Measurements from ENCODE around the gene ERC2.

ERC2 gene

DNA sequence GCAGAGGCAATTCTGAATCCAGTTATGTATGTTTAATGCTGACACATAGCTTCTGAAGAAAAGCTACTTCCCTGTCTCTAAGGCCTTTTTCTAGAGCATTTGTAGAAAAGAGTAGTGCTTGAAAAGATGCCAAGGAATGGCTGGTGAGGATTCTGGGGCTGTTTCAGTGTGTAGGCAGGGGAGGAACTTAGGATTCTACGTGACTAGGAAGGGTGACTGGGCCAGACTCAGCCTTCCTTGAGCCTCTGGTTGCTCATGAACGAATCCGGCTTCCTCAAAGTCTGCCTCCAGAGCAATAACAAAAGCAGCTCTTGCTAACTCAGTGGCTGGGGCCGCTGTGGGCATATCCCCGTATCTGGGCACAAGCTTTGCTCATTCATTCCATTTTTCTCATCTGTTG is 876.4 kb downstream of the ERC2 start:
- TF ChIP-seq SNAI2 (CRISPR knock-in tag; IDR thresholded peaks at IDR 0.05) (no peak), TCF4 (CRISPR knock-in tag; IDR thresholded peaks at IDR 0.05; ENCODE audit: borderline replicate concordance) (no peak), POU6F1 (CRISPR knock-in tag; IDR thresholded peaks at IDR 0.05; ENCODE audit: borderline replicate concordance, low read depth) (no peak), BACH2 (CRISPR knock-in tag; IDR thresholded peaks at IDR 0.05; ENCODE audit: borderline replicate concordance) (no peak), ARNTL (CRISPR knock-in tag; IDR thresholded peaks at IDR 0.05; ENCODE audit: borderline replicate concordance, low read depth) (no peak), TOX (CRISPR knock-in tag; IDR thresholded peaks at IDR 0.05; ENCODE audit: borderline replicate concordance) (no peak), ZC3H10 (CRISPR knock-in tag; IDR thresholded peaks at IDR 0.05) (no peak), ZFP3 (CRISPR knock-in tag; IDR thresholded peaks at IDR 0.05) (no peak), ZNF70 (CRISPR knock-in tag; IDR thresholded peaks at IDR 0.05) (no peak), ZNF565 (CRISPR knock-in tag; conservative IDR thresholded peaks at IDR 0.05; ENCODE audit: low read depth) (no peak), ISL1 (CRISPR knock-in tag; IDR thresholded peaks at IDR 0.05) (no peak)
- no peak for ATAC-seq

DNA sequence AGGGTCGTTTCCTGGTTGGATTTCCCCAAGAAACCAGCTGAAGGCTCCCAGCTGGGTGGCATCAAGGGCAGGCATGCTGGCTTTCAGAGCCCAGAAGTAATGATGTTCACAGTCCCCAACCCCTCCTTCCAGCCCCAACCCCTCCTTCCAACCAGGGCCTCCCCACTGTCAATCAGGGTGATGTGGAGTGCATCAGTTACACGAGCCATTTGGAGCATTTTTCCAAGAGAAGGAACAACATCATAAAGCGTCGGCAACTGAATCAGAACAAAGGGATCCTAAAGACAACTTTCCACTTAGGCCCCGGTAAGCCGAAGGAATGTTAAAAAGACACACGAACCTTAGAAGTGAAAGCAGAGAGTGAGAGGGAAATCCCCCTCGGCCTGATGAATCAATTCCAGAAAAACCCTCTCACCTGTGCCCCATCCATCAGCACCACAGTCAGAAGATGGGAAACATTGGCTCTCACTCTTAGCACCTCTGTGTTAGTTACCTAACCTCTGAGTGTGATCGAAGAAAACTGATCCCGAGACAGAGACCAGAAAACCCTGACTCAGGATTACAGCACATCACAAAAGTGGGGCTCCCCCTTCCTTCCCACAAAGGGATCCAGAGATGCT is 880.0 kb downstream of the ERC2 start:
- ATAC-seq = no peak

DNA sequence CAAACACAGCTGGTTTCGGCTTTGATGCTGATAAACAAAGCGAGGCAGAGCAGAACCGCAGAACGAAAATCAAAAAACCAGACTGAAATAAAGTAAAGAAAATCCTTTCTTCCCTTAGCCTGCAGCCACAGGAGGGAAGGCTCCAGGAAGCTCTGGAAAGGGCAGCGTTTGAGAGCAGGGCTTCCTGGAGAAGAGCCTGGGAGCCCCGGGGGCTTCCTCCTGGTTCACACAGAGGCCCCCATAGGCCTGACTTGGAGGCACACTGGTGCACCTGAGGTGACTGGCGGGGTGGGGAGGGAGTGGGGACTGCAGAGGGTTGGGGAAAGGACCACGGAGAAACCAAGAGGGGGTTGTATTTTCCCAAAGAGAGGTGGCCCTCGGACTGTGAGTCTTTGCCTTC is 882.4 kb downstream of the ERC2 start:
- TF ChIP-seq TCF4 (CRISPR knock-in tag; IDR thresholded peaks at IDR 0.05; ENCODE audit: borderline replicate concordance) = no peak

More for the DNA sequence above, 880.0 kb downstream of the ERC2 start:
- TF ChIP-seq ZFP3 (CRISPR knock-in tag; IDR thresholded peaks at IDR 0.05) (no peak), GLIS3 (CRISPR knock-in tag; IDR thresholded peaks at IDR 0.05) (no peak), ISL1 (CRISPR knock-in tag; IDR thresholded peaks at IDR 0.05) (no peak), CSDC2 (CRISPR knock-in tag; IDR thresholded peaks at IDR 0.05) (no peak), ZNF565 (CRISPR knock-in tag; conservative IDR thresholded peaks at IDR 0.05; ENCODE audit: low read depth) (no peak), ZNF70 (CRISPR knock-in tag; IDR thresholded peaks at IDR 0.05) (no peak)

GRCh38 chr3:55584716-55585368 is 883.4 kb downstream of the ERC2 start:
- TF ChIP-seq CREB5 (CRISPR knock-in tag; IDR thresholded peaks at IDR 0.05; ENCODE audit: low read depth) (no peak), ZNF8 (CRISPR knock-in tag; IDR thresholded peaks at IDR 0.05) (no peak), TCF4 (CRISPR knock-in tag; IDR thresholded peaks at IDR 0.05; ENCODE audit: borderline replicate concordance) (no peak), ZNF70 (CRISPR knock-in tag; IDR thresholded peaks at IDR 0.05) (no peak), ARNTL (CRISPR knock-in tag; IDR thresholded peaks at IDR 0.05; ENCODE audit: borderline replicate concordance, low read depth) (no peak), GLIS3 (CRISPR knock-in tag; IDR thresholded peaks at IDR 0.05) (no peak), ZFP30 (CRISPR knock-in tag; IDR thresholded peaks at IDR 0.05) (no peak), ZNF565 (CRISPR knock-in tag; conservative IDR thresholded peaks at IDR 0.05; ENCODE audit: low read depth) (no peak), RARB (CRISPR knock-in tag; IDR thresholded peaks at IDR 0.05) (no peak), SNAI2 (CRISPR knock-in tag; IDR thresholded peaks at IDR 0.05) (no peak), CSDC2 (CRISPR knock-in tag; IDR thresholded peaks at IDR 0.05) (no peak), TSHZ2 (CRISPR knock-in tag; IDR thresholded peaks at IDR 0.05) (no peak), ZC3H10 (CRISPR knock-in tag; IDR thresholded peaks at IDR 0.05) (no peak), OSR1 (CRISPR knock-in tag; IDR thresholded peaks at IDR 0.05) (no peak)
- ATAC-seq = no peak

More for the DNA sequence above, 882.4 kb downstream of the ERC2 start:
- ATAC-seq = no peak

- ATAC-seq = no peak
- TF ChIP-seq SNAI2 (CRISPR knock-in tag; IDR thresholded peaks at IDR 0.05) = no peak
- no peak for TF ChIP-seq CREB5 (CRISPR knock-in tag; IDR thresholded peaks at IDR 0.05; ENCODE audit: low read depth)
- no peak for TF ChIP-seq ISL1 (CRISPR knock-in tag; IDR thresholded peaks at IDR 0.05)
- TF ChIP-seq OSR1 (CRISPR knock-in tag; IDR thresholded peaks at IDR 0.05) = no peak
- TF ChIP-seq TOX (CRISPR knock-in tag; IDR thresholded peaks at IDR 0.05; ENCODE audit: borderline replicate concordance) = no peak
- TF ChIP-seq PPARA (CRISPR knock-in tag; IDR thresholded peaks at IDR 0.05; ENCODE audit: borderline replicate concordance) = no peak
- TF ChIP-seq, protein P1, sequence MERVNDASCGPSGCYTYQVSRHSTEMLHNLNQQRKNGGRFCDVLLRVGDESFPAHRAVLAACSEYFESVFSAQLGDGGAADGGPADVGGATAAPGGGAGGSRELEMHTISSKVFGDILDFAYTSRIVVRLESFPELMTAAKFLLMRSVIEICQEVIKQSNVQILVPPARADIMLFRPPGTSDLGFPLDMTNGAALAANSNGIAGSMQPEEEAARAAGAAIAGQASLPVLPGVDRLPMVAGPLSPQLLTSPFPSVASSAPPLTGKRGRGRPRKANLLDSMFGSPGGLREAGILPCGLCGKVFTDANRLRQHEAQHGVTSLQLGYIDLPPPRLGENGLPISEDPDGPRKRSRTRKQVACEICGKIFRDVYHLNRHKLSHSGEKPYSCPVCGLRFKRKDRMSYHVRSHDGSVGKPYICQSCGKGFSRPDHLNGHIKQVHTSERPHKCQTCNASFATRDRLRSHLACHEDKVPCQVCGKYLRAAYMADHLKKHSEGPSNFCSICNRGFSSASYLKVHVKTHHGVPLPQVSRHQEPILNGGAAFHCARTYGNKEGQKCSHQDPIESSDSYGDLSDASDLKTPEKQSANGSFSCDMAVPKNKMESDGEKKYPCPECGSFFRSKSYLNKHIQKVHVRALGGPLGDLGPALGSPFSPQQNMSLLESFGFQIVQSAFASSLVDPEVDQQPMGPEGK (CRISPR knock-in tag; IDR thresholded peaks at IDR 0.05; ENCODE audit: borderline replicate concordance) = no peak
- no peak for TF ChIP-seq ZC3H10 (CRISPR knock-in tag; IDR thresholded peaks at IDR 0.05)
Observed at GRCh38 chr3:55584030-55584429, 884.2 kb downstream of the ERC2 start.

All from SK-N-SH treated with all-trans-retinoic acid at 6 μM for 48 hours (cell line).